GOT3 (cell line): ENCODE results near the gene DYSF.

ENCODE experiments used
- DNase-seq: peaks from one replicate; lab custom pipeline; 2025; ENCODE audit warnings: mixed read lengths; lab: John Stamatoyannopoulos, UW

Gene DYSF

DNA sequence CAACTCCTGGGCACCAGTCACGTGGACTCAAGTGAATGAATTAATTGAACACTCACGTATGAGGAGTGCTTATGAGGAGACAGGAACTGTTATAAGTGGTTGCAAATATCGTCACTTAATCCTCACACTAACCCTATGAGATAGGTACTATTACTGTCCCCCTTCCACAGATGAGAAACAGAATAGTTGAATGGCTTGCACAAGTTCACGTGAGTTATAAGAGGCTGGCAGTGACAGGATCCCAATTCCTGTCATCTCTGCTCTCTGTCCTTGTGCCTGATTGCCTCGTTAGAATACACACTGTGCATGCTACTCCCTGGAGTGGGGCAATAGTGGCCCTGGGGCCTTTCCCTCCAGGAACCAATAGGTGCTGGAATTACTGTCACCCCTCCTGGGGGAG lies 253.5 kb downstream of the DYSF start:
- DNase-seq: no peak

DNA sequence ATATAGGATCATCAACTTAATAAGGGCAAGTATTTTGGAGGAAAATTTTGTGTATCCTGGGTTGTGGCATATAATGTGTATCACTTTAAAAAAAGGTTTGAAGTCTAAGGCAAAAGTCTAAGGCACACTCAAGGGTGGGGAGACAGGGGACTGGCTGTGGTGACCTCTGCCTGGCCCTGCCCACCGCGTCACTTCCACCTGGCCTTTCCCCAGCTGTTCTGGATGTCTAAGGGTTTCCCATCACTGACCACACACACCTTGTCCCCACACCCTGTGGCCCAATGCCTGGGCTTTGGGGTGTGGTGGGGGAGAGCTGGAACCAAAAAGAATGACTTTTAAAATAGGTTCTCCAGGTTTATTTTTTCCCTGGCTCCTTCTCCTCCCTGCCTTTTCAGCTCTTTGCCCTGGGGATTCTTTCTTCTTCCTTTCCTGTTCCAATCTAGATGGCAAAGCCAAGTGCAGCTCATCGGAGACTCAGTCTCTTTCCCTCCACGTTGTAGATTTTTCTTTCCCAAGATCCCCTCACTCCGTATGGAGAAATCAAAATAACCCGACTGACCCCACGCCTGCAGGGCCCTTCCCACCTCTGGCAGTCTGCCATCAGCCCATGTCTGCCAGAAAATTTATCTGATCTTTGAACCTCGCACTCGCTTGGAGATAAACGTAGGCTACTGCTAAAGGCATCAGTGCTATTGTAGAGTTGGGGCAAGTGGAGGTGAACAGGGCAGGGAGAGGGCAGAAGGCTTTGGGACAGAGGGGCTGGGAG lies 257.2 kb downstream of the DYSF start:
- DNase-seq: no peak

DNA sequence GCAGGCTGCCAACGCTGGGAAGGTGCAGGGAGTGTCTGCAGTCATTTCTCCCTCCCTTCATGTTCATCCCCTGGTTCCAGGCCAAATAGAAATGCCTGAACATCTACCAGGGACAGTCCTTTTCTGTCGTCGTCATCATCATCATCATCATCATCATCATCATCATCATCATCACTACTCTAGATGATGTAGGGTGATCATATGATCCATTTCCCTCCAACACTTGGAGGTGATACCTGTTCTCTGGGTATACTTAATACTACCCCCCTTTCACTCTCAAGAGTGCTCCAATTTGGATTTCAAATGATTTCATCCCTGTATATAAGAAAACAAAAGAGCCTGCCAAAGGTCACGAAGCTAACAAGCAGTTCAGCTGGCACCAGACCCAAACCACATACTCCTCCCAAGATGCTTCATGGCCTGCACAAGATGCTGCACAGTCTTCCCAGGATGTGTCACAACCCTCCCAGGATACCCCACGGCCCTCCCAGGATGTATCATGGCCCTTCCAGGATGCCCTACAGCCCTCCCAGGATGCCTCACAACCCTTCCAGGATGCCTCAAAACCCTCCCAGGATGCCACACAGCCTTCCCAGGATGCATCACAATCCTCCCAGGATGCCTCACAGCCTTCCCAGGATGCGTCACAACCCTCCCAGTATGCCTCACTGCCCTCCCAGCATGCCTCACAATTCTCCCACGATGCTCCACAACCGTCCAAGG lies 257.9 kb downstream of the DYSF start:
- peak; percentile 14 for DNase-seq

DNA sequence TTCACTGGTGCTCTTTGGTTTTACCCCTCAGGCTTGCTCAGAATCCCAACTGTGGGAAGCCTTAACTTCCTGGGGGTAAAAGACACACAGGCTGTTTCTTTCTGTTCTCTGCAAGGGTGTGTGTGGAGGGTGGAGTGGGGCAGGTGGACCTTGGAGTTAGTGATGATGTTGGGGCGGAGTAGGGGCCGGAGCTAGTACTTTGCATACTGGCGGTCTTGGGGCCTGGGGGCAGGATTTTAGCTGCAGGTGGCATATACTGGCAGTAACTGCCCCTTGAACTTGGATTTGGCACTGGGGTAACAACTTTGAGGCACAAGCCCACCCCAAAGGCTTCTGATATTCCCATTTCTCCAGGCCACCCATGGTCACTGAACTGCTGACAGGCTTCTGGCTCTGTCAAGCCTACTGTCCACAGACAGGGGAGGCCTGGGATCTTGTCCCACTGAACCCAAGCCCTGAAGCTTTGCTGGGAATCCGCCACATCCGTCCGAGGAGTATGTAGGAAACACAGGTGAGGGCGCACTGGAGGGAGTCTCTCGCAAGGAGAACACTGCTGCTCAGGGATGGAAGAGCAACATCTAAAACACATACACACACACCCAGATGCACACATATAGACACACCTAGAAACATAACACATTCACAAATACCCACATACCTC lies 258.9 kb downstream of the DYSF start:
- DNase-seq: no peak

DNA sequence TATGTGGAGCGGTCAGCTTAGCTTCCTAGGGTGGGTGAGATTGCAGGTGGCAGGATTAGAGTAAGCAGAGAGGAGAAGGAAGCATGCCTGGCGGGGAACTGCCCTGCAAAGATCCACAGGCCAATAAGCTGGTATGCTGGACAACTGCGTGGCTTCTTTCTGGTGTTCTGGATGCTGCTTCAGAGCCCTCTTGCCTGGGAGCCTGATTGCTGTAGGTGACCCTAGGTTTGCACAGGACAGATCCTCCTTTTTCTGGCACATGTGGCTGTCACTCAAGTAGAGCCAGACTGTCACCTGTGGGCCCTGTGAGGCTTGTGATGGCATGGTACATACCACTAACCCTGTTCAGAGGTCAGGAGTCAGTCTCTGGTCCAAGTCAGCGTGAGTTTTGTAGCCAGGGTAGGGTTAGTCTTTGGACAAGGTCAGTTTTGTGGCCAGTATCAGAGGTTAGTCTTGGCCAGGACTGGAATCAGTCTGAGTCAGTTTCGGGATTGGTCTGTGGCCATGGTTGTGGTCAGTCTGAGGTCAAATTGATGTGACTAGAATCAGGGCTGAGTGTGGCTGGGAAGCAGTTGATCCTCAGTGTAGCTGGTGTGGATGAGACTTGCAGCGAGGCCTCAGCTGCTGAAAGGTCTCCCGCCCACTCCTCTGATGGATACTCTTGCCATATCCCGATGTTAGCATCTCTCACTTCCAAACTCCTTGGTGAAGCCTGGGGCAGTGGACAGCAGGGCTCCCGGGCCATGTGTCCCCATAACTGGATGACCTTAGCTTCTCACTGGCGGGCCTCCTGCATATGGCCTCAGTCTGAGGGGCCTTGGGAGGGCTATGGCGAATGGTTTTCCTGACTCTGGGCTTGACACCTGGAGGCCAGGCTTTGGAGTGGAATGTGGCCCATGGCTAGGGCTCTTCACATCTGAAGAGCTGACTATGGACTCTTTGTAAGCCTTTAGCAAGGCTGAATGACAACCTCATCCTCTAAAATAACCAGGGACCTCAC lies 260.5 kb downstream of the DYSF start:
- no peak for DNase-seq

DNA sequence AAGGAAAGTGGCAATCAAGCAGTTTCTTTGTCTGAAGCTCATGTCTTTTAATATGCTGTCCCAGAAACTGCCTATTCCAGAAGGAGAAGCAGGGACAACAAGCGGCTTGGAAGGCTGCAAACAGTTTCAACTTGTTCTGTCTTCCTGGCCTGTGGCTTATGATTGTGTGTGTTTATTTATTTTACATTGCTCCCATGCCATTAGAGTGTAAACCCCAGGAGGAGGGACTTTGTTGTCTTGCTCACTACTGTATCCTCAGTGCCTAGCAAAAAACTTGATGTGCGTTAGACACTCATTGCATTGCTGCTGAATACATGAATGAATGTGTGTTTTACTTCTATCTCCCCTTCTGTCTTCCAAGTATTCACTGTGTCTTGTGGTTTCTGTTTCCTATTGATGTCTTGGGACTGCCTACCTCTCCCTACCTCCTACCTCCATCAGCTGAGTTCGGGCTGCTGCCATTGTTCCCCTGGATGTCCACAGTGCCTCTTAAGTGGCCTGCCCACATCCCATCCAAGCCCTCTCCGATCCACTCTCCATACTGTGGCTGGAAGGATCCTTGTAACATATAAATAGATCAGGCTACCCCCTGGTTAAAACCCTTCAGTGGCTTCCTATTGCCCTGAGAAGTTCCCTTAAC lies 261.4 kb downstream of the DYSF start:
- DNase-seq: no peak

DNA sequence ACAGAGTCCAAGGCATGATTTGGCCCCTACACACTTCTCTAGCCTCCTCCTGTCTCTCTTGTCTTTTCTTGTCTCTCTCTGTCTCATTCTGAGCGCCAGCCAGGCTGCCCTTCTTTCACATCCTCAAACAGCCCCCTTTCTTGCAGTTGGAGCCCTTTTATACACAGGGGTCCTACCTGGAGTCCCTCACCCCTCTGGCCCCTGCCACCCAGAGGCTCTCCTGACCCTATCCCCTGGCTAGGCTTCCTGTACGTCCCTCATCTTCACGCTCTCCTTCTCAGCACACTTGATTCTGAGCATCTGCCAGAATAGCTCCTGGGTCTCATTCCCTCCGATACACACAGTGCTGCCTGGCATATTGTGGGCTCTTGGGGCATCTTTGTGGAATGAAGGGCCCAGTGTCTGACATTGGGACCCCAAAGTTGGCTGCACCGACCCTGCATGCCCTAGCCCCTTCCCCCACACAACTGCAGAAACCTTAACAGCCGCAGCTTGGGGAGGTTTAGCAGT lies 261.9 kb downstream of the DYSF start:
- no peak for DNase-seq

DNA sequence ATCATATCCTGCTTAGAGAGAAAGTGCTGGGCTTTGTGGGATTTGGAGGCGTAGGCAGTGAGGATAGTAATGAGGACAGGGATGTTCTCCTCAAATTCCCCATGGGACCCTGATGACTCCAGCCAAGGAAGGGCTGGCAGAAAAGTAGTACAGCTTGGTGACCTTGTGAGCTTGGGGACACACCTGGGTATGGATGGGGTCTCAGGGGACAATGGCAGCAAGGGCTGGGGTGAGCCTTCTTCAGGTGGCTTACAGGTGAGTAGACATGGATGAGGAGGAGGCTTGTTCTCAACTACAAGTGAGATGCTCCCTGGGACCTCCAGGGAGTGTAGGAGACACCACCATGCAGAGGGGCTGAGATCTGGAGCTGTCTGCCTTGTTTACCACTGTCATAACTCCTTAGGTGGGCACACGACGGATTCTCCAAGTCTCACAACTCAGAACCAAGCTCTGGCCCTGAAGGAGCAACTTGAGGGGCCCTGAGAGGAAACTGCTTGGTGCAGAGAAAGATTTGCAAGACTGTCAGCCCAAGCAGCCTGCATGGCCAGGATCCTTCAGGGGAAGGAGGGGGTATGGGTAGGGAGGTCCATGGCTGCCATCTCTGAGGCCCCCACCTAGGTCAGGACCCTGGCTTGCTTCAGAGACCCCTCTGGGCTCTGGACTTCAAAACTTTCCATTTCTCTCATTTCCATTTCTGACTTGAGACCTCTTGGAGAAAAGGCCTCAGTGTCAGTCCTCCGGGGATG lies 262.8 kb downstream of the DYSF start:
- no peak for DNase-seq

DNA sequence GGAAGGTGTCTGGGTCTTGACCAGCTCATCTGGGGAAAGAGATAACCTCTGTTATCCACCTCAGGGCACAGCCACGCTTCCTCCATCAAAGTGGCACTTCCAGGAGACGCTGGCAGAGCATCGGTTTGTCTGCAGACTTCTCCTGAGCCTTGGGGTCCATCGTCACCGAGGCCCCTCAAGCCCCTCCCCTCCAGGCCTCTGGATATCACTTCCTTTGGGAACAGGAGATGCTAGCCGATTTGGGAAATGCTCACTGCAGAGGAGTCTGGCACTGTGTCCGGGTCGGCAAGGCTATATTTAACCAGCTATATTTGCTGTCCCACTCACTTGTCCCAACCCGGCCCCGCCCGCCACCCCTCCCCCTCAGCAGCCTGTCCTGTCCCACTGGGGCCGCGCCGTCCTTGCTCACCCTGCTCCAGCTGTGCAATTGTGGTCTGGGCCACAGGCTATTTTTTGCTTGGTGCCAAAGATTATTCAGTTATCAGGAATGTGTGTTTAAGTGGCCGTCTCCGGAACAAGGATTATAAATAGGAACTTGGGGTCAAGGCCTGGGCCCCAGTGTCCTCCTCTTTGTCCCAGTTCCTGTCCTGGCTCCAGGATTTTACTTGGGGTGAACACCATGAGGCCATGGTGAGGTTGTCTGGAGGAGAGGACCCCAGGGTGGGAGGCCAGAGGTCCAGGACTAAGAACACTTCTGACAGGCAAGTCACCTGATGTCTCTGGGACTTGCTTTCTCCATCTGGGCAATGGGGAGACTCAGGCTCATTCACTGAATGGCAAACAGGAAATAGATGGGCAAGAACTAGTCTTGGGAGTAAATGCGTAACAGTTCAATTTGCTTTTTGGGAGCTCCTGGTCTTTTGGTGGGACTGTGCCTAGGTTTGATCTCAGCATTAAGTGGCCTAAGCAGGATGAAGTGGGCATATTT lies 263.6 kb downstream of the DYSF start:
- no peak for DNase-seq

DNA sequence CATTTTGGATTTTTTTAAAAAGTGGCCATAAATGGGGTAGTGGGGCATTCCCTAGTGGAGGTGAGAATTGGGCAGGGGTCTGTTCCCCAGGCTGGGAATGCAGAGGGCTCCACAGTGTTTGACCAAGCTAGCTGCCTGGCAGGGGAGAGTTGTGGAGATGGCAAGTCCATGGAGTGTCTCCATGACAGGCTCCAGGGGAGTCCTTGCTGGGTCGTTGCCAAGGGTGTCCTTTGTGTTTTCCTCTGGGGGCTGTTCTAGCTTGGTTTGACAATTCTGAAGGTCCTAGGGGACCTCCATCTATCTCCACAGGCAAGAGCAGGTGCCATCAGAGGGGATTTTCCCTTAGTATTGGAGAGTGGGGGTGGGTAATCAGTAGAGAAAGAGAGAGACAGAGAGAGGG lies 265.3 kb downstream of the DYSF start:
- DNase-seq: no peak

DNA sequence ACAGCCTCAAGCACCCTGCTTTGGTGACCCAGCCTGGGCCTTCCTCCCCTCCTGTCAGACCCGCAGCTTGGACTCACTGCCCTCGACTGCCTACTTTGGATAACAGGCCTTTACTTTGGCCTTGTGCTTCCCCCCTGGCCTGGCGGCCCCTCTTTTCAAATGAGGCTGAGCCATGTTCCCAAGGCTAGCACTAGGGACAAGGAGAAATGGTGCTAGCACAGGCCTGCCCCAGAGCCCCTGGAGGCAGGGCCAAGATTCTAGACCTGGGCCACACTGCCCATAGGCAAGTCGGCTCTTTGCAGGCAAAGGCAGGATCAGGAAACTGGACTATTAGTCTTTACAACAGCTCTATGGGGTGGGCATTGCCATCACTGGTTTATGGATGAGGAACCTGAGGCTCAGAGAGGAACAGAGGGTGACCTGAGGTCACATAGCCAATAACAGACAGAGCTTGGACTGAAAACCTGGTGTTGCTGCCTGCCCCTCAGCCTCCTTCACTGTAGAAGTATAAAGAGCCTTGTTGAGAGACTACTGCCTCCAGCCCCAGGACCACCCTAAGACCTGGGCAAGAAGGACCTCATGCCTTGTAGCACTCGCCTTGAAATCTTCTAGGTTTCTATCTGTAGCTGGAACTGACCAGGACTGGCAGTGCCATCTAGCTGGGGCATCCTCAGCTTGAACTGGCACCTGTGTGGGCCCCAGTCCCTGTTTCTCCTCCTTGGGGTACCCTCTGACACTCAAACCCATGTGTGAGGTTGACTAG lies 266.3 kb downstream of the DYSF start:
- no peak for DNase-seq

DNA sequence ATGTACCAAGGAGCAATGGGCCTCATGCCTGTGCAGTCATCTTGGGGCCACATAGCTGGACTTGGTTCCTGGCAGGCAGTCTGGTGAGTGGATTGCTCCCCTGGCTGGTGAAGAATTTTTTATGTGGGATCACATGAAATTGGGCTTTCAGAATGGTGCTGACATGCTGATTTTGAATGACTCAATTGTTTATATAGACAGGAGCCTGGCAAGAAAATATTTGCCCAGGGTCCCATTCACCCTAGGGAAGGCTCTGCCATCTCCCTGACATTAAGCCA lies 266.9 kb downstream of the DYSF start:
- DNase-seq: no peak

DNA sequence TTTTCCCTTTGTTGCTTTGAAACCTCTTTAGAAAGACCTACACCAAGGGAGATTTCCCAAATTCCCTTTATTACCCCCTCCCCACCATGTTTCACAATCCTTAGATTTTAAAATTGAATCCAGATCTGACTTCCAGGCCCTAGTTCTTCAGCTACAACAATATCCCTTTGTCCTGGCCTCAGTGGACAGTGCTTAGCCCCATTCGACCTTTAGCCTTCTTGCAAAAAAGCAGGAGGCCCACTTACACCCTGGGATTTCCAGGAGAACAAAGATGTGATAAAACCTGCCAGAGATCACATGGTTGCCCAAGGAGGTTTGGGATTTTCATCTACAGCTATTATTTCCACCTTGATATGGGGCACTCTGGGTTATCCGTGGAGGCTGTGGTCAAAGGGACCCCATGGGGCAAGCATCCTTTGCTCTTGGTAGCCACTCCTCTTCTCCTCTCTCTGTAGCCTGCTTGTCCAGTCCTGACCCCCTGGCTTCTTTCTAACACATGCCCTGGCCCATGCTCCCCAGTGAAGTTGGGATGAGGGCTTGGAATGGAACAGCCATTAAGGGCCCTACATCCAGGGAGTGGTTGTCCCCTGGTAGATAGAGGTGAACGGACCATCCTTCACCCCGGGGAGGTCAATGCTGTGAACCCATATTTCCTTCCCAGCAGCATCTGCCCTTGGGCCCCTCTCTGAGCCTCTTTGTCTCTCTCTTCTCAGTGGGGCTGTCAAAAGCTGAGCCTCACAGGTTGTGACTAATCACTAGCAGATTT lies 267.4 kb downstream of the DYSF start:
- DNase-seq: no peak

DNA sequence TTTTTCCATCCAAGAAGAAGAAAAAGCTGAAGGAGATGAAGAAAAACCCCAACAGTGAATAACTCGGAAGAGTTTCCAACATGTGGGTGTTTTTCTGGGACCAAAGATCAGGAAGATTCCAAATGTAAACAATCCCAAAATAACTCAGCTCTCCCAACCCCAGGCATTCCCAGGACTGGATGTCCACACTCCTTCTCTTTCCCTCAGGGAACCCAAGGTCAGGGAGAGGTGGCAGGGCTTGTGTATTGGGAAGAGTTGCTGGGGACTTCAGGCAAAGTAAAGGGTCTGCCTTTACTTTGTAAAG lies 268.0 kb downstream of the DYSF start:
- no peak for DNase-seq

DNA sequence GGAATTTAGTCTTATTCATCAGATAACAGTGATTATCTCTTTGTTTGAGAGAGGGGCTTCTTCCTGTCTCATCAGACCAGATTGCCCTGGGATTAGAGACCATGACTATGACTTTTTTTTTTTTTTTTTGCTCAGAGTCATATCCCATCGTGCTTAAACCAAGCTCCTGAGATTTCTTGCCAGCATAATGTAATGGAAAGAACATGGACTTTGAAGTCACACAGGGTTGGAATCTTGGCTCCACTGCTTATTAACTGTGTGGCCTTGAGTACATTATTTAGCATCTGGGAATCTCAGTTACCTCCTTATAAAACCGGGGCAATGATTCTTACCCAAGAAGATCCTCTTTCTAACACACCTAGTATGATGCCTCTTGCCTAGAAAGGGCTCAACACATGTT lies 268.3 kb downstream of the DYSF start:
- DNase-seq: no peak

DNA sequence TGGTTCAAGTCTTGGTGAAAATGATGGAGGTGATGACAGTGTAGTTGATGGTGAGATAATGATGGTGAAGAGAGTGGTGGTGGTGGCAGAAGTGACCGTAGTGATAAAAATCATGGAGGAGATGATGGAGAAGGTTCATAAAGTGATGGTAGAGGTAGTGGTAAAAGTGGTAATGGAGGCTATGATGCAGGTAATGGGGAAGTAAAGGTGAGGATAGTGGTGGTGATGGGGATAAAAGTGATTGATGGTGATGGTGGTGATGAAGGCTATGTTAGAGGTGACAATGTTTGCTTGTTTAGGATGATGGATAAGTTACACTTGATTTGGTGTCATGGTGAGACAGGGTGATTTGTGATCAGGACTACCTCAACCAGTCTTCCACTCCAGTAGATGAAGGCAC lies 268.9 kb downstream of the DYSF start:
- no peak for DNase-seq

DNA sequence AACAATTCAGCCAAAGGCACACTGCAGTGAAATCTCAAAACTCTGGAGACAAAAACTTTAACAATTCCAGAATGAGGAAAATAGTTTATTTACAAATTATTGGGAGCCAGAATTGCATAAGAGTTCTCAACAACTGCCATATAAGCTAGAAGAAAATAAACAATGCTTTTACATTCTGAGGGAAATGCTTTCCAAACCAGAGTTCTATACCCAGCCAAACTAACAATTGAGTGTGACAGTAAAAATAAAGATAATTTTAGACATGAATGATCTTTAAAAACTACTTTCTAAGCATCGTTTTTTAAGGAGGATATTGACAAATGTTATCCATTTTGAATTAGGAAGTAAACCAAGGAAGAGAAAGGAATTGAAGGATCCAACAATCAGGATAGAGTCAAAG lies 271.4 kb downstream of the DYSF start:
- no peak for DNase-seq

DNA sequence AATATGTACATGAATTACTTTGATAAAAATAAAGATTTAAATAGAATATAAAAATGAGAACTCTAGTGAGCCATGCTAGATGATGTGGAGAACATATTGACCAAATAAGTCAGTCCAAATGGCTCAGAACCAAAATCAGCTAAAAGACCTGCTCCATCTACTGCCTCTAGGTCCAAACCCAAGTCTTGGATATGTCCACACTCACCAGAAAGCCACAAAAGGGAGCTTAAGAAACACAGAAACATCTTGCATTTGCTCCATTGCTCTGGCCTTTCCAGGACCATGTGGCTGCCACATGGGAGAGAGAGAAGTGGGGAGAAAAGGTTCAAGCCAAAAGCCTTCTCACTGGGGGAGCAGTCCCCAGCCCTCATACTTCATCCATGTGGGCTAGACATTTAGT lies 272.5 kb downstream of the DYSF start:
- no peak for DNase-seq
